Activated naive CD8-positive, alpha-beta T cell treated with anti-CD3 and anti-CD28 coated beads, Interleukin-2, amount 10 ng/mL, durations not matched to agents 7 days and 5 days (primary cell): ENCODE measurements around the gene SLC6A17. TPM values are rescaled to one million over a fixed set of nuclear protein-coding genes. Genes with fewer than 3 reads are reported as not detected.
A peak's percentile ranks its signal among the peaks of the same experiment; 100 is the strongest.

ENCODE experiments used
- ATAC-seq: fragments of 150-1000 bp; cut with Tn5 transposase; one replicate; pipeline ENCODE4 v1.10.0; 2021; ENCODE audit warnings: low read depth, moderate library complexity
- POLR2A ChIA-PET: fragments of 350-600 bp; sonication (Branson Sonifier 250); formaldehyde crosslinking; loops from one replicate; lab custom pipeline; 2021; ENCODE audit warnings: antibody characterized with exemption; lab: Charles Lee
- DNase-seq: peaks from one replicate; pipeline ENCODE4 v3.0.0; 2021
- H3K27ac Mint-ChIP-seq: one replicate; pipeline ENCODE4 v1.8.0; 2022; ENCODE audit warnings: mild to moderate bottlenecking, mixed read lengths
- H3K27me3 Mint-ChIP-seq: one replicate; pipeline ENCODE4 v1.8.0; 2022; ENCODE audit warnings: mild to moderate bottlenecking, moderate library complexity, mixed read lengths
- H3K36me3 Mint-ChIP-seq: one replicate; pipeline ENCODE4 v1.8.0; 2021; ENCODE audit warnings: mild to moderate bottlenecking, mixed read lengths
- H3K4me1 Mint-ChIP-seq: one replicate; pipeline ENCODE4 v1.8.0; 2021; ENCODE audit warnings: mixed read lengths
- H3K4me3 Mint-ChIP-seq: one replicate; pipeline ENCODE4 v1.8.0; 2022; ENCODE audit warnings: mild to moderate bottlenecking, moderate library complexity, mixed read lengths
- H3K9me3 Mint-ChIP-seq: one replicate; pipeline ENCODE4 v1.8.0; 2021; ENCODE audit warnings: mixed read lengths
- total RNA-seq, 2 experiments: library from RNA; stranded (reverse); gene quantifications; one replicate each; pipeline ENCODE4 v1.2.3, GENCODE V29; 2021

The SLC6A17 gene
- total RNA-seq, 2 experiments from 2014 or later: not detected

- H3K9me3 Mint-ChIP-seq: no peaks in the 10 kb centered on the region
- no peaks in the 10 kb centered on the region for H3K36me3 Mint-ChIP-seq
- H3K27me3 Mint-ChIP-seq: no peaks in the 10 kb centered on the region
- DNase-seq: no peak
- ATAC-seq: no peak
- H3K4me3 Mint-ChIP-seq: no peak overlapping the region
- POLR2A ChIA-PET: no interaction called here
- H3K27ac Mint-ChIP-seq: no peak overlapping the region
- H3K4me1 Mint-ChIP-seq: peaks cover 24% of the 10 kb centered on the region
These were observed 55.4 kb downstream of the SLC6A17 start for GRCh38 chr1:110205591-110206155.

GRCh38 chr1:110206261-110206920, 56.1 kb downstream of the SLC6A17 start:
- Mint-ChIP-seq H3K9me3 (no peaks in the 10 kb centered on the region), H3K27me3 (peaks cover 2% of the 10 kb centered on the region), H3K4me1 (peaks cover 29% of the 10 kb centered on the region), H3K4me3 (no peak overlapping the region), H3K27ac (no peak overlapping the region), H3K36me3 (no peaks in the 10 kb centered on the region)
- DNase-seq (no peak), ATAC-seq (no peak)
- POLR2A ChIA-PET: interaction anchor here (1.7 to 7.0 kb wide), 3 partner anchors 106 to 290 kb away, joined by 6 to 100 read pairs (median 12); partner anchors contain the start of gene RBM15

- no peak overlapping the region for H3K4me3 Mint-ChIP-seq
- H3K9me3 Mint-ChIP-seq: no peaks in the 10 kb centered on the region
- POLR2A ChIA-PET: interaction anchor here (0.5 to 7.0 kb wide), 5 partner anchors 105 to 412 kb away, joined by 3 to 100 read pairs (median 8); partner anchors contain the start of gene RBM15
- ATAC-seq (peak; percentile 16), DNase-seq (peak; percentile 79)
- H3K27me3 Mint-ChIP-seq: peaks cover 9% of the 10 kb centered on the region
- peaks cover 34% of the 10 kb centered on the region for H3K4me1 Mint-ChIP-seq
- no peaks in the 10 kb centered on the region for H3K36me3 Mint-ChIP-seq
- H3K27ac Mint-ChIP-seq: peak overlapping the region; percentile 64
These were observed 57.5 kb downstream of the SLC6A17 start for GRCh38 chr1:110207831-110208230.

GRCh38 chr1:110208916-110209645, 58.8 kb downstream of the SLC6A17 start:
- Mint-ChIP-seq H3K27me3 (peaks cover 11% of the 10 kb centered on the region), H3K4me3 (peak overlapping the region; percentile 93), H3K9me3 (no peaks in the 10 kb centered on the region), H3K27ac (peak overlapping the region; percentile 89), H3K4me1 (peaks cover 34% of the 10 kb centered on the region), H3K36me3 (no peaks in the 10 kb centered on the region)
- POLR2A ChIA-PET: interaction anchor here (0.6 to 7.0 kb wide), 4 partner anchors 101 to 930 kb away, joined by 3 to 100 read pairs (median 9); partner anchors contain the start of gene RBM15
- no peak for DNase-seq
- no peak for ATAC-seq

- Mint-ChIP-seq H3K27ac (peak within 1 kb of the TSS; percentile 89), H3K4me3 (peak within 1 kb of the TSS; percentile 93), H3K4me1 (peaks cover 36% of the 10 kb centered on the region), H3K27me3 (peaks cover 11% of the 10 kb centered on the region), H3K9me3 (no peaks in the 10 kb centered on the region), H3K36me3 (no peaks in the 10 kb centered on the region)
- POLR2A ChIA-PET: interaction anchor here (0.6 to 7.0 kb wide), 3 partner anchors 100 to 929 kb away, joined by 3 to 100 read pairs (median 6); partner anchors contain the start of gene RBM15
- DNase-seq: peak; percentile 90
- ATAC-seq: peak; percentile 93
These were observed 59.7 kb downstream of the SLC6A17 start, which contains the start of gene KCNC4 for GRCh38 chr1:110209715-110210603. Gene KCNC4 (plus strand): TSS chr1:110210314. CDS start chr1:110211500, 1,186 bp downstream.

GRCh38 chr1:110210604-110211495, 60.6 kb downstream of the SLC6A17 start:
- Mint-ChIP-seq H3K36me3 (no peaks in the 10 kb centered on the region), H3K9me3 (no peaks in the 10 kb centered on the region), H3K27ac (peak overlapping the region; percentile 87), H3K4me1 (peaks cover 36% of the 10 kb centered on the region), H3K27me3 (peaks cover 11% of the 10 kb centered on the region), H3K4me3 (peak overlapping the region; percentile 89)
- POLR2A ChIA-PET: interaction anchor here (7.0 kb wide), 1 partner anchor 128 kb away, joined by 100 read pairs; the partner anchor contains the start of gene RBM15
- peak; percentile 15 for ATAC-seq
- DNase-seq: peak; percentile 72

- H3K27me3 Mint-ChIP-seq: peaks cover 11% of the 10 kb centered on the region
- no peaks in the 10 kb centered on the region for H3K9me3 Mint-ChIP-seq
- POLR2A ChIA-PET: interaction anchor here (7.0 kb wide), 1 partner anchor 127 kb away, joined by 100 read pairs; the partner anchor contains the start of gene RBM15
- no peak for ATAC-seq
- peaks cover 36% of the 10 kb centered on the region for H3K4me1 Mint-ChIP-seq
- H3K36me3 Mint-ChIP-seq: no peaks in the 10 kb centered on the region
- DNase-seq: no peak
- peak overlapping the region; percentile 89 for H3K4me3 Mint-ChIP-seq
- H3K27ac Mint-ChIP-seq: peak overlapping the region; percentile 87
These were observed 61.3 kb downstream of the SLC6A17 start for GRCh38 chr1:110211496-110212168.

GRCh38 chr1:110212169-110213142, 62.2 kb downstream of the SLC6A17 start:
- peak overlapping the region; percentile 77 for H3K4me3 Mint-ChIP-seq
- H3K9me3 Mint-ChIP-seq: no peaks in the 10 kb centered on the region
- peak overlapping the region; percentile 52 for H3K27ac Mint-ChIP-seq
- POLR2A ChIA-PET: interaction anchor here (7.0 kb wide), 1 partner anchor 126 kb away, joined by 100 read pairs; the partner anchor contains the start of gene RBM15
- H3K36me3 Mint-ChIP-seq: no peaks in the 10 kb centered on the region
- peaks cover 11% of the 10 kb centered on the region for H3K27me3 Mint-ChIP-seq
- no peak for DNase-seq
- H3K4me1 Mint-ChIP-seq: peaks cover 31% of the 10 kb centered on the region
- ATAC-seq: no peak

GRCh38 chr1:110213143-110213540, 62.8 kb downstream of the SLC6A17 start:
- Mint-ChIP-seq H3K27me3 (peaks cover 11% of the 10 kb centered on the region), H3K36me3 (no peaks in the 10 kb centered on the region), H3K27ac (no peak overlapping the region), H3K9me3 (no peaks in the 10 kb centered on the region), H3K4me1 (peaks cover 26% of the 10 kb centered on the region), H3K4me3 (peak overlapping the region; percentile 46)
- POLR2A ChIA-PET: interaction anchor here (7.0 kb wide), 1 partner anchor 125 kb away, joined by 100 read pairs; the partner anchor contains the start of gene RBM15
- ATAC-seq (no peak), DNase-seq (no peak)
